ENCODE data around the gene ZC3H13.
"Not testable (repeated sequence)": the region's sequence is repeated elsewhere in the genome, so short reads cannot be mapped to it uniquely, and the experiment has no call there.

ZC3H13 gene

DNA sequence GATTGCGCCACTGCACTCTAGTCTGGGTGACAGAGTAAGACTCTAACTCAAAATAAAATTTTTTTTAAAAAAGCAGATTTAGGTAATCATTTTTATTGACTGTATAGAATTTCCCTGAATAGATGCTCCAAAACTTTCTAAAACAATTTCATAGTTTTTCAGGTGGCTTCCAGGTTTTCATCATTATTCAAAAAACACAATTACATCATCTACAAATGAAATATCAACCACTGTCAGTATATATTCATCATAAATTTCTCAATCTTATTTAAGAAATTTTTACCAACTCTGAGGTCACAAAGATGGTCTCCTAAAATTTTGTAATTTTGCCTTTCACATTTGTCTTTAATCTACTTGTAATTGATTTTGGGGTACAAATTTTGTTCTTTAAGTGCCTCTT lies 48.1 kb downstream of the ZC3H13 start:
- no peak for DNase-seq

DNA sequence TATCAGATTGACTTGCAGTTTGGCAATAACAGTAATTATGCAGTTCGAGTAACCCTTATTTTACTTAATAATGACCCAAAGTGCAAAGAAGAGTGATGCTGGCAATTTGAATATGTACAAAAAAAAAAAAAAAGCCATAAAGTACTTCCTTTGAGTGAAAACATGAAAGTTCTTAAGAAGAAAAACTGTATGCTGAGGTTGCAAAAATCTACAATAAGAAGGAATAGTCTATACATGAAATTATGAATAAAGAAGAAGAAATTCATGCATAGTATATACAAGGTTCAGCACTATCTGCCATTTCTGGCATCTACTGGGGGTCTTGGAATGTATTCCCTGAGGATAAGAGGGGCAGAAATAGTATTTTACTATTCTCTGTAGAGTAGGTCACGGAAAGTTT lies 55.9 kb downstream of the ZC3H13 start:
- DNase-seq: no peak

DNA sequence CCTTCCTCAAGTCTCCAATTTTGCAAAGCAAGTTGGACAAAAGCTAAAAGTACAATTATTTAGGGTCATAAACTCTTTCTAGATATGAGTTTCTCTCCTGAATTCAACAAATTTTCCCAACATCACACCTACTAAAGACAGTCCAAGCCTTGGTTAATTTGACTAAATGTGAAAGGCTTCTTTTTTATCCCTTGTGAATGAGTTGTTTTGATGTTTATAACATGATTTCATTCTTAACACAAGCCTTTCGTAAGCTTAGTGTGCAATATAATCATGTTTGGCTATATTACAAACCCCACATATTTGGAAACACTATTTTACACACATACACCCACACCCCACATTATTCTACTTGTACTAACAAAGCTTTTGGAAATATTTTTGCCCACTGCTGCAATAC lies 57.3 kb downstream of the ZC3H13 start:
- DNase-seq: no peak

DNA sequence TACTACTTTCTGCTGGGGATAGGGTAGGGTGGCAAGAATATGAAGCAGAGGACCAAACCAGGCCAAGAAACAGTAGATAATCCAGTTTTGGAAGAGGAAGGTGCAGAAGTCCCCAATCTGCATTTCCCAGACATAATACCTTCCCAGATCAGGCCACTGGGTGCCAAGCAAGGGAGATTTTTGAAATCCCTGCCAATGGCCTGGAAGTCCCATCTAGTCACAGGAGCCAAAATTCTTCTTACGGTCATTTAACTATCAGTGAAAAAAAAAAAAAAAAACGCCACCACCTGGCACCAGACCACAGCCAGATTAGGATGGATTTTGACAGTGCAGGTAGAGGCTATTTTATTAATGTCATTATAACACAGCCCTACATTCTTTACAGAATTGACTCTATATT lies 57.8 kb downstream of the ZC3H13 start:
- no peak for DNase-seq

DNA sequence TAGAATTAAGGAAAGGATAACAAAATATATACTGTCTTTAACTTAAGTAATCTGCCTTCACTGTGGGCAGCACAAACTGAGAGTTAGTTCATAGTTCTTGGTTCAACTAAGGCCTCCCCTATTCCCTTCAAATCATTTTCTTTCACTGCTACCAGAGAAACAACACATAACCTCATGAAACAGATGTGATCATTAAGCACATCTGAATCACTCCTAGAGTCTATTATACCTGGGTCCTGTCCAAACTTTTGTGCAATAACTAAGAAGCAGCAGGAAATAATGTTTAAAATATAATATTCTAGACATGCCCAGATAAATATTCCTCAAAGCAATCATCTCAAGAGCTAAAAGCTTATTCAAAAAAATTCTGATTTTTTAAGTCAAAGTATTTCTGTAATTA lies 62.9 kb downstream of the ZC3H13 start:
- DNase-seq: no peak

DNA sequence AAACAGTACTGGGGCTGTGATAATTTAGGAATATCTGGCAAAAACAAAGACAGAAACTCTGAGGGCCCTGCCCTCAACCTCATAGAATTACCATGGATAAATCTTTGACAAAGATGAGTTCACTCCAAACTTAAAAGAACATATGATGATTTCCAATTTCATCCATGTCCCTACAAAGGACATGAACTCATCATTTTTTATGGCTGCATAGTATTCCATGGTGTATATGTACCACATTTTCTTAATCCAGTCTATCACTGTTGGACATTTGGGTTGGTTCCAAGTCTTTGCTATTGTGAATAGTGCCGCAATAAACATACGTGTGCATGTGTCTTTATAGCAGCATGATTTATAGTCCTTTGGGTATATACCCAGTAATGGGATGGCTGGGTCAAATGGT lies 71.4 kb downstream of the ZC3H13 start:
- not testable (repeated sequence) for DNase-seq

DNA sequence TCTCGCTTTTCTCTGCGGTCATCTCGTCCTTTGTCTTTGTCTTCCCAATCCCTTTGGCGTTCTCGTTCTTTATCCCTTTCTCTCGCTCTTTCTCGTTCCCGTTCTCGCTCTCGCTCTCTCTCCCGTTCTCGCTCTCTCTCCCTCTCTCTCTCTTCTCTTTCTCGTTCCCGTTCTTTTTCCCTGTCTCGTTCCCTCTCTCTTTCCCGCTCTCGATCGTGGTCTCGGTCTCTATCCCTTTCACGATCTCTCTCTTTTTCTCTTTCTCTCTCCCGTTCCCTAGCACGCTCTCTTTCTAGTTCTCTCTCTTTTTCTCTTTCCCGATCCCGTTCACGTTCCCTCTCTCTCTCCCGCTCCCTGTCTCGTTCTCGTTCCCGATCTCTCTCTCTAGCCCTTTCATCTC lies 77.2 kb downstream of the ZC3H13 start:
- no peak for DNase-seq

DNA sequence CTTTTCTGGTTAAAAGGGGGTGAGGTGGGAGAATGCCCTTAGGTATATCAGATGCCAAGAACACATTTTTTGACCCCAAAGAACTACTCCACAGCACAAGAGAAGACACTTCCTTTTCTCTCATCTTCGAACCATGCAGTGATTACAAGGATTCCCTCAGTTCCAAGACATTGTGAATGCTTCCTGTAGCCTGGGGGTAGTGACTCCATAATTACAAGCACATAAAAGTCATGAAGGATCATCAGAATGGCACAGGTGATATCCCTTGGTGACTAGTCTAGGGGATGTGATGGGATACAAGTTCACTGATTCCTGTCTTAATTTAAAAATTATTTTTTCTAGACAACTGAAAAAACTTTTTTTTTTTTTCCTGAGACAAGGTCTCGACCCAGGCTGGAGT lies 78.0 kb downstream of the ZC3H13 start:
- no peak for DNase-seq

DNA sequence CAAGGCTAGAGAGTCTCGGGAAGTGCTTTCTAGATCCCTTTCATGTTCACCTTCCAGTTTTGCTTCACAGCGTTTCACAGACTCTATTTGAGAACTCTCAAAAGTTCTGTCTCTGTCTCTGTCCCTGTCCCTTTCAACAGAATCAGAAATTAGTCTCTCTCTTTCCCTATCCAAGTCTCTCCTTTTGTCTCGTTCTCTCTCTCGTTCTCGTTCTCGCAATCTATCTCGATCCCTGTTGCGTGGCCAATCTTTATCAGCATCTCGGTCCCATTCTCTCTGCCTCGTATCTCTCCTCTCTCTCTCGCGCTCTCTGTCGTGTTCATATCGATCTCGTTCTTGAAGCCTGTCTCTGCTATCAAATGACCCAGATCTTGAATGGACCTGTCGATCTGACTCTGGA lies 85.0 kb downstream of the ZC3H13 start:
- DNase-seq: no peak

DNA sequence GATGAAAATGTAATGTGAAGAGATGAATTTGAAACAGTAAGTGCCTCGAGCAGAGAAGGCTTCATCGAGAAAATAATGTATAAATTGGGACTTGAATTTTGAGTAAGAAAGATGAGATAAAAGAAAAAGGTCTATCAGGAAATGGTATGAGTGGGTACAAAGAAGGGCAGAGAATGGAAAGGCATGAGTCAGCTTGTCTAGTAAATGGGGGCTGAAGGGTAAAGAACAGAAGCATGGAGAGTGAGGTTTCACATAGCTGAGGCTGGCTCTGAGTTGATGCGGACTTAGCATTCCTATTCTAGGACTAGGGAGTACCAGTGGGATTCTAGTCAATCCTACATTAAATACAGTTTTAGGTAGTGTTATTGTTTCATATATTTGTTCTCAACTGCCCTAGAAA lies 85.8 kb downstream of the ZC3H13 start:
- DNase-seq: no peak

DNA sequence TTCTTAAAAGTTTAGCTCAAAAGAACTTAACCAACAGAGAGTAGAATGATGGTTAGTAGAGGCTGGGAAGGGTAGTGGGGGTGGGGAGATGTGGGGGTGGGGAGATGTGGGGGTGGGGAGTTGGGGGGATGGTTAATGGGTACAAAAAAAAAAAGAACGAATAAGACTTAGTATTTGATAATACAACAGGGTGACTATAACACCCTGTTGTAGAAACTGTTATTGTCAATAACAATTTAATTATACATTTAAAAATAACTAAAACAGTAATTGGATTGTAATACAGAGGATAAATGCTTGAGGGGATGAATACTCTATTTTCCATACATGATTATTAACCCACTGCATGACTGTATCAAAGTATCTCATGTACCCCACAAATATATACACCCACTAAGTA lies 91.1 kb downstream of the ZC3H13 start:
- DNase-seq: no peak

DNA sequence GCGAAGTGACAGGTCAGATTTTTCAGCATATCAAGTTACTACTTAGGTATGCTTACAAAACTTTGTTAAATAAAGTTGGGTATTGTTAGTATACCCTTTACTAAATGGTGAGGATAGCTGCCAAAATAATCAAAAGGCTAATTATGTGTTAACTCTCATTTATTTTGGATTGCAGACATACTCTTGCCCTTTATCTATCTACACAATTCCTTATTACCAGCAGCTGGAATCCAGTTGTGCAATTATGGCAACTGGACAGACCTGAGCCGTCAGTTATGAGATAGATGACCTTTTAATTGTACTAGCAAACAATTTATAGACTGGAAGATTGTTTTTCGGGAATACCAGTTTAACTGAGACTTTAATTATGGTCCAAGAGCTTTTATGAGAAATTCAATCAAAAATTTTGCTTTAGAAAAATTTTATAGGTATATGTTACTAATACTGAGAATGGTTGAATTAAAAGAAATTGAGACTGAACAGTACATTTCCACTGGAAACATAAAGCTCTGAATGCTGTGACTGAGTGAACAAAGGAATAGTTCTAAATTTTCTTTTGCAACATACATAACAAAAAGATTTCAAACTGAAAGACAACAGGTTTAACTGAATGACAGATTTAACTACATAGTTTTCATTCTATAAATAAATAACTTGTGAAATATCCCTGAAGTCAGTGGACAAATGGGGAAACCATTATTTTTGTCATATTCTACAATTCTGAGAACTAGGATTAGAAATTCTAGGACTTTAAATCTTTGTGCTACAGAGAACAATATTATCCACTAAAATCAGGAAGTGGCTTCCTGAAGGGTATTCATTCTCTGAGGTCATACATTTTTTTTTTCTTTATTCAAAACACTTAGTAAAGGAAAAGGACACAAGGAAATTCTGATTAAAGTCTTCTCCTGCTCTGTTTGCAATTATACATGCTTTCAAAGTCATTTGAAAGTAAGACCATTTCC lies 97.4 kb downstream of the ZC3H13 start:
- DNase-seq: no peak

DNA sequence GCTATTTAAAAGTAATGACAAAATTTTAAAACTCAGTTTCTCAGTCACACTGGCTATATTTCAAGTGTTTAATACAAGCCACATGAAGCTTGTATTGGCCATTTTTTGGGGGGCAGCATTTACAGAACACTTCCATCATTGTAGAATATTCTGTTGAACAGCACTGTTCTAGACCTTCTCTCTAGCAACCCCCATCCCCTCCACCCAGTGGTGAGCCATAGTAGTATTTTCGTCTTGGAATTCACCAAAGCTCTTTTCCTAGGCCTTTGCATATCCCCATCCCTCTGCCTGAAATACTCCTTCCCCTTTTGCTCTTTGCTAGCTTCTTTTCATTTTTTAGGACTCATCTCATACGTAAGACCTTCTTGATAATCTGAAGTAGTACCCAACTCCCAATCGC lies 99.5 kb downstream of the ZC3H13 start:
- no peak for DNase-seq

DNA sequence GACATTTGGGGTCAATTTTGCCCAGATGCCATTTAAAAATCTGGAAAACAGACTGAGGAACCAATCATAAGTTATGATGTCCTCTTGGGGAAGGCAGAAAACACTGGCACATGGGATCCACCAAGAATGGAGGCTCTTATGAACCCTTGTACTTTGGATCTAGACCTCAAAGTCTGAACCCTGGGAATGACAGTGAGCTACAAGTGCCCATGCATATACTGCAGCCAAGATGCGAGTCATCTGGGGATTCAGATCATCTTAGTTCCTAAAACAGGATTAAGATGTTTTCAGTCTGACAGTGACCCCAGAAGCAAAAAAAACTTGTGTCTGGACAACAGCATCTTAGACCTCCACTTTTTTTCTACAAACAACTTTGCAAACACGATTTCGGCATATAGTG lies 100.8 kb downstream of the ZC3H13 start:
- DNase-seq: no peak

DNA sequence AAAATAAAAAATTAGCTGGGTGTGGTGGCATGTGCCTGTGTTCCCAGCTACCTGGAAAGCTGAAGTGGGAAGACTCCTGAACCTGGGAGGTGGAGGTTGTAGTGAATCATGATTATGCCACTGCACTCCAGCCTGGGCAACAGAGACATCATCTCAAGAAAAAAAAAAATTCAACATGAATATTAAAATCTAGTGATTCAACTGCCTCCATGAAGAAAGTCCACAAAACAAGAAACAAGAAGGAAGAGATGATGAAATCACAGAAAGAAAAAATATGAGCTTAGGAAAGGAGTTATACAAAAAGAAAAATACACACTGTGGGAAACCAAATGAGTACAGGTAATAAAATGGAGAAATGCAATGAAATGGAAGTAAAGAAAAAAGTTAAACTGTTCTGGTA lies 101.4 kb downstream of the ZC3H13 start:
- no peak for DNase-seq

DNA sequence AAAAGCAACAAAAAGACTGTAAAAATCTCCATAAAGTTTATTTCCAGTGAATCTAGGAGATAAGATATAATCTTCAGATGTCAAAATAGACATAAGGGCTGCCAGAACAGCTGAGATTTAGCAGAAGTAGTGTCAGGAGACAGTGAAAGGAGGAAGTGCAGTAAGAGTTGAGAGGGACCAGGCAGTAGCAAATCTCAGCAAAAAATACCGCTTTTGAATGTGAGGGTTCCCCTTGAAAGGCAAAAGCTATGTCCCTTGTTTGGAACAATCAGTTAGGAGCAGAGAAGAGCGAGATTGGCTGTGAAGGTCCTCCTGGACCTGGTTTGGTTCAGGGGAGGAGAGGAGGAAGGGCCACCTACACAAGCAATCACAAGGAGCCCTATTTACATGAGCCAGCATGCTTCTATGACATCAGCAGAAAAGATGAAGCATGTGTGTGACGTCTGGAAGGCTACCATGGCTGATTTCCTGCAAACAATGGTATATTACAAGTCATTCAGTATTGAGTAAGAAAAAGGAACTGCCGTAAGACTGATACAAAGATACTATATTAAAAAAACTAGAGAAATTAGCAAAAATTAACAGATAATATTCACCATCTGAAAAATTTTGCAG lies 102.1 kb downstream of the ZC3H13 start:
- DNase-seq: no peak

DNA sequence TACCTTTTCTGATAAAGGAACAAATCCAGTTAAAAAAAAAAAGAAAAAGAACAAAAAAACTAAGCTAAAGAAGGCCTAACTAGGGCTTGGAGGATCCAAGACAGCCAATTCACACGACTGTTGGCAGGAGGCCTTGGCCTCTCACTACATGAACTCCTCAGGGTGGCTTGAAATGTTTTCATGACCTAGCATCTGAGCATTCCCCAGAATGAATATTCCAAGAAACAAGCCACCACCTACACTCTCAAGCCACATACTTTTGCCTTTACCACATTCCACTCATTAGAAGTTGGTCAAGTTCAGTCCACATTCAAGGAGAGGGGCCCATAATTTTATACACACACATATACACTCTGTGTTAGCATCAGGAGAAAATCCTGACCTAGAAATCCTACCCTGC lies 103.4 kb downstream of the ZC3H13 start:
- no peak for DNase-seq

DNA sequence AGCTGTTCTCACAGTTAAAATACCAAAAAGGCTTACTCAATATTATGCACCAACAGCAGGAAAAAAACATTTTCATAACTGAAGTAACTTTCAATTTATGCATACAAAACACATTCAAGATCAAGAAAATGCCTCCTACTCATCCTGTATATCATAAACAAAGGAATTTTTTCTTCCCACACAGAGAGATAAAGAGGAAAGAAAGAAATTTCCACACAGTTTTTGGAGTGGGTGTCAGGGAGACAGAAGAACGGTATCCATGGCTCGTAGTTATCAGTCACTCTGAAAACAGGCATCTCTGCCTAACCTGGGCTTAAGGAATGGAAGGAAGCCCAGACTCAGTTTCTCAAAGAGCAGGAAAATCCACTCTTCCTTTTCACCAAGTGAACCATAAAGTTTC lies 108.6 kb downstream of the ZC3H13 start:
- no peak for DNase-seq

DNA sequence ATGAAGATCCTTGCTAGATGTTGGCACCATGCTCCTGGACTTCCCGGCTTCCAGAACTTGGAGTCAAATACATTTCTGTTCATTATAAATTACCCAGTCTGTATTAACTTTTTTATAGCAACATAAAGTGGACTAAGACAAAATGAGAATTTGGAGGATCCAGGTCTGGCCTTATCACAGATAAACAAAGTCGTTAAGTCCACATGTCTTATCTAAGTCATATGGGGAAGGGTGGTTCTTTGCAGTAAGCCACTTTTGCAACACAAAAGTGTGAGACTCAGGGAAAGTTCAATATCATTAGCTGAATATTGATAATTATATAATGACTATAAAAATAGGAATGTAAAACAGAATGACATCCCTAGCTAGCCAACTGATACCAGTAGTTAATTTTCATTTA lies 109.4 kb downstream of the ZC3H13 start:
- DNase-seq: no peak

DNA sequence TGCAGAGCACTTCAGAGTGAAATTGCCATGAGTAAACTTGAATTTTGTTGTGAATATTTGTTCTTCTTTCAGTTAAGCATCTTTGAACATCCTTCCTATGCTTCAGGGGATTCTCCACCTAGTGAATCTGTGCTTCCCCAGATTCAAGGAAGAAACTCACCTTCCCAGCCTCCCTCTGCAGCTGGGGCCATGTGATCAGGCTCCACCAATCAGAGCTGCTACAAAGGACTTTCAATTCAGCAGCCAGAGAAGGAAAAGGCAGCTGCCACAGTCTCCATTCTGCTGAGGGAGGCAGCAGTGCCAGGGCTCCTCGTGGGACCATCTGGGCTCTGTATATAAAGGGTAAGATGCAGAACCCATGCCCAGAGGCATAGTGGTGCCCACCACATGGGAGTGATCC lies 111.3 kb downstream of the ZC3H13 start:
- DNase-seq: no peak

DNA sequence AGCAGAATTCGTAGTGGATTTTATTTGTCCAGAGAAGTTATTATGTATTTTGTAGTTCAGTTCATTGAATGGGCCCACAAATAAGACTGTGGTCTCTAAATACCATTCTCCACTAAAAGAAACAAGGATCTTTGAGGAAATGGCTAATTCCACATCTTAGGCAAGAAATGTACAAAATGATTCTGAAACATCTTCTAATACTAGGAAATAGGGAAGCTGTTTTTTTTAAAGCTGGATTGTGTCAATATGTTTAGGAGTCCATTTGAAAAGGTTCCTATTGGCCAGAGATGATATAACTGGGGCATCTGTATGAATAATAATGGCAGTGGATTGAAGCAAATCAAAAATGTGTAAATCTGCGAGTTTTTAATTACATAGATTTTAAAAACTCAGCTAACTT lies 112.5 kb downstream of the ZC3H13 start:
- DNase-seq: no peak

DNA sequence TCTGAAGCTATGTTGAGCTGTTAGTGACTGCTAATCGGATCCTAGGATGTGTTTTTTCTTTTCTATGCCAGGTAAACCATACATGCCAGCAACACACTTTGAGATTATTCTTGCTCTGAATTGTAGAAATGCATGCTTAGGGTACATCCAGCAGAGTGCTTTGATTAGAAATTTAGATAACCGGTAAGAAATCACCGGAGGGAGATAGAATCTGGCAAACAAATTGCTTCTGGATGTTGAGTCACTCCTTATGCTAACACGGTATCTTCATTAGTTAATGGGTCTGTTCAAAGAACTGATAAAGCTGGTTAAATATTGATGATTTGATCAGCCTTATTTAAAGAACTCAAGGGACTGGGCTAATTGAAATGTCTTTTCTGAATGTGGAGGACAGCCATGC lies 115.9 kb downstream of the ZC3H13 start:
- DNase-seq: no peak

DNA sequence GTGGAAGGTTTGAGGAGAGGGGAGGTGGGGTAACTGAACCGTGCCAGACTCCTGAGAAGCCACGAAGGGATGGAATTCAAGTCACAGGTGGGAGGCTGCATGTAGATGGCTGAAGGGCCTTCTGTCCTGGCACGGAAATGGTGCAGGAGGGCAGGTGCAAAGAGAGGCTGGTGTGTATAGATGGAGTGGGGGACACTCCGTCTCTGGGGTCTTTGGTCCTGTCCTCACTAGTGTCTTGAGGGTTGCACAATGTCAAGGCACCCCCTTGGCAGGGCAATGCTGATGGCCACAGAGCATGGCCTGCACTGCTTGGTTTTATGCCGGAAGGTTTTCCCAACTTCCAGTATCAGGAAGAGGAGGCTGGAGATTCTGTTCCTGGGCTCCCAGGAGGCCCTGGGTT lies 118.3 kb downstream of the ZC3H13 start:
- DNase-seq: no peak

DNA sequence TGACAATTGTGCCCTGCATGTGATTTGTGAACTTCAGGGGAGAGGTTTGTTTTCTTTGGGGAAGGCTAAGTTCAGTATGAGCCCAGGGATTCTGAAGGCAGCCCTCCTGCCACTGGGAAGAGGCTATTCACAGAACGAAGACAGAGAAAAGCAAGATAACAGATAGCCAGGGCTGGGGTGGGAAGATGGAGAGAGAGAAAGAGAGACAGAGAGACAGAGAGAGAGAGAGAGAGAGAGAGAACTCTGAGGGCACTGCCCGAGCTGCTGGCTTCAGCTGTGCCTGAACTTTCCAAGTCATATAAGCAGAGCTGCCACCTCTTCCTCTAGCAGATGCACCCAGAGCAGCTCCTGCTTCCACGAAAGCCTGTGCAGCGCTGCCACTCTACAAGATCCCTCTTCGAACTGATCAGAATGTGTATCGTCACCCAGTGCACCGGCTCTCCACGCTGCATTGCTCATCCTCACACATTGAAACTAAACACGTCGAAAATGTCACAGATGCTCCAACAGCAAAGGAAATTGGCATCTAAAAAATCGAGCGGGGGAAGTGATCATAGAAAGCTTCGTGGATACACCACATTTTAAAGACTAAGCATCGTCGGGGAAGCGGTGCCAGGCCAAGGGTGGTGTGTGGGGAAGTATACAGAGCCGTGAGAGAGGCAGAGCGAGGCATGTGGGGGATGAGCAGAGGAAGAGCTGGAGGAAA lies 119.2 kb downstream of the ZC3H13 start:
- DNase-seq: no peak

All from CD4-positive, alpha-beta T cell treated with Interleukin-21 for 1 hour (primary cell).